Measurements from ENCODE around the gene OBSCN.
A peak's percentile ranks its signal among the peaks of the same experiment; 100 is the strongest.
"Not testable (repeated sequence)": the region's sequence is repeated elsewhere in the genome, so short reads cannot be mapped to it uniquely, and the experiment has no call there.

OBSCN gene

GRCh38 chr1:228259368-228259894 lies 51.6 kb downstream of the OBSCN start:
- no peak for DNase-seq (ENCODE audit: low read depth in 1 of 2, low spot score in 1 of 2)
- in situ Hi-C loops (cut with HindIII; ENCODE audit: low pct_unique_long_range_greater_than_20kb, low sequenced_read_pairs): no loop called here
- TF ChIP-seq JUND (IDR thresholded peaks at IDR 0.05; ENCODE audit: low read depth): no peak

- in situ Hi-C loops (cut with HindIII; ENCODE audit: low pct_unique_long_range_greater_than_20kb, low sequenced_read_pairs): no loop called here
- TF ChIP-seq JUND (IDR thresholded peaks at IDR 0.05; ENCODE audit: low read depth): no peak
- DNase-seq (ENCODE audit: low read depth in 1 of 2, low spot score in 1 of 2): peak in 1 of 2 experiments; percentile 39
These were observed 52.1 kb downstream of the OBSCN start for GRCh38 chr1:228259951-228260350.

- in situ Hi-C loops (cut with HindIII; ENCODE audit: low pct_unique_long_range_greater_than_20kb, low sequenced_read_pairs): no loop called here
- no peak for TF ChIP-seq JUND (IDR thresholded peaks at IDR 0.05; ENCODE audit: low read depth)
- DNase-seq (ENCODE audit: low read depth in 1 of 2, low spot score in 1 of 2): no peak
These were observed 53.9 kb downstream of the OBSCN start for GRCh38 chr1:228261706-228262105.

GRCh38 chr1:228262475-228262874 lies 54.6 kb downstream of the OBSCN start:
- no peak for TF ChIP-seq JUND (IDR thresholded peaks at IDR 0.05; ENCODE audit: low read depth)
- no peak for DNase-seq (ENCODE audit: low read depth in 1 of 2, low spot score in 1 of 2)
- in situ Hi-C loops (cut with HindIII; ENCODE audit: low pct_unique_long_range_greater_than_20kb, low sequenced_read_pairs): no loop called here

- in situ Hi-C loops (cut with HindIII; ENCODE audit: low pct_unique_long_range_greater_than_20kb, low sequenced_read_pairs): no loop called here
- TF ChIP-seq JUND (IDR thresholded peaks at IDR 0.05; ENCODE audit: low read depth): no peak
- no peak for DNase-seq (ENCODE audit: low read depth in 1 of 2, low spot score in 1 of 2)
These were observed 55.8 kb downstream of the OBSCN start for GRCh38 chr1:228263636-228264035.

- in situ Hi-C loops (cut with HindIII; ENCODE audit: low pct_unique_long_range_greater_than_20kb, low sequenced_read_pairs): no loop called here
- no peak for DNase-seq (ENCODE audit: low read depth in 1 of 2, low spot score in 1 of 2)
- no peak for TF ChIP-seq JUND (IDR thresholded peaks at IDR 0.05; ENCODE audit: low read depth)
These were observed 56.4 kb downstream of the OBSCN start for GRCh38 chr1:228264090-228264829.

GRCh38 chr1:228265167-228265566 lies 57.3 kb downstream of the OBSCN start:
- in situ Hi-C loops (cut with HindIII; ENCODE audit: low pct_unique_long_range_greater_than_20kb, low sequenced_read_pairs): no loop called here
- DNase-seq (ENCODE audit: low read depth in 1 of 2, low spot score in 1 of 2): peak; percentile 52 to 76

GRCh38 chr1:228267962-228268880 lies 60.4 kb downstream of the OBSCN start:
- no peak for TF ChIP-seq JUND (IDR thresholded peaks at IDR 0.05; ENCODE audit: low read depth)
- DNase-seq (ENCODE audit: low read depth in 1 of 2, low spot score in 1 of 2): peak in 1 of 2 experiments; percentile 18
- in situ Hi-C loops (cut with HindIII; ENCODE audit: low pct_unique_long_range_greater_than_20kb, low sequenced_read_pairs): no loop called here

More at GRCh38 chr1:228265167-228265566, 57.3 kb downstream of the OBSCN start:
- no peak for TF ChIP-seq JUND (IDR thresholded peaks at IDR 0.05; ENCODE audit: low read depth)

- no peak for TF ChIP-seq JUND (IDR thresholded peaks at IDR 0.05; ENCODE audit: low read depth)
- no peak for DNase-seq (ENCODE audit: low read depth in 1 of 2, low spot score in 1 of 2)
- in situ Hi-C loops (cut with HindIII; ENCODE audit: low pct_unique_long_range_greater_than_20kb, low sequenced_read_pairs): no loop called here
These were observed 61.0 kb downstream of the OBSCN start for GRCh38 chr1:228268881-228269265.

GRCh38 chr1:228269431-228269830 lies 61.6 kb downstream of the OBSCN start:
- DNase-seq (ENCODE audit: low read depth in 1 of 2, low spot score in 1 of 2); in situ Hi-C loops (cut with HindIII; ENCODE audit: low pct_unique_long_range_greater_than_20kb, low sequenced_read_pairs): not testable (repeated sequence)

GRCh38 chr1:228270032-228270431 lies 62.2 kb downstream of the OBSCN start:
- in situ Hi-C loops (cut with HindIII; ENCODE audit: low pct_unique_long_range_greater_than_20kb, low sequenced_read_pairs): no loop called here
- TF ChIP-seq JUND (IDR thresholded peaks at IDR 0.05; ENCODE audit: low read depth): no peak
- DNase-seq (ENCODE audit: low read depth in 1 of 2, low spot score in 1 of 2): no peak

GRCh38 chr1:228271701-228272251 lies 63.9 kb downstream of the OBSCN start:
- DNase-seq (ENCODE audit: low read depth in 1 of 2, low spot score in 1 of 2): no peak
- TF ChIP-seq JUND (IDR thresholded peaks at IDR 0.05; ENCODE audit: low read depth): no peak
- in situ Hi-C loops (cut with HindIII; ENCODE audit: low pct_unique_long_range_greater_than_20kb, low sequenced_read_pairs): no loop called here
